HPDE6-E6E7 (cell line): Measurements from ENCODE around the gene TECTB.
"Not testable (repeated sequence)": the region's sequence is repeated elsewhere in the genome, so short reads cannot be mapped to it uniquely, and the experiment has no call there.

ENCODE experiments used
- DNase-seq: peaks from one replicate; pipeline ENCODE4 v3.0.0; 2011; ENCODE audit warnings: missing footprints; ENCODE audit errors: extremely low spot score

TECTB gene

GRCh38 chr10:112283100-112283499 is at the start of gene TECTB:
Gene TECTB (plus strand): TSS chr10:112283400. CDS start chr10:112283735, 335 bp downstream.
- DNase-seq, result no peak

DNA sequence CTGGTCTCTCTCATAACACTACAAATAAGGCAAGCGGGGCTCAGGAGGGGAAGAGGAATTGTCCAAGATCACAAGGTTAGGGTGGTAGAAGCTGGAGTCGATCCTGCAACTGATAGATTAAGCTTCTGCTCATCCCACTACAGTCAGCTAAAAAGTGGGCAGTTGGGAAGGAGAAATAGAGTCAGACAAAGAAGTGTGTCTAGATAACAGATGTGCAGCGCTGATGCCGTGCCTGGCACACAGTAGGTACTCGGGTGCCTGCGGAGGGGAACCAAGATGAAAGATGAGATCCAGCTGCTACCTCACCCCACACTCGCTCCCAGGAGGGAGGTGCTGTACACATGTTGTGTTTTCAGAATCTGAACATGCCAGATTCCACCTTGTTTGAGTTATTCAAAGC is 48.1 kb upstream of the TECTB start:
- no peak for DNase-seq

- DNase-seq, result no peak
Measured at GRCh38 chr10:112235920-112236319, 47.3 kb upstream of the TECTB start.

DNA sequence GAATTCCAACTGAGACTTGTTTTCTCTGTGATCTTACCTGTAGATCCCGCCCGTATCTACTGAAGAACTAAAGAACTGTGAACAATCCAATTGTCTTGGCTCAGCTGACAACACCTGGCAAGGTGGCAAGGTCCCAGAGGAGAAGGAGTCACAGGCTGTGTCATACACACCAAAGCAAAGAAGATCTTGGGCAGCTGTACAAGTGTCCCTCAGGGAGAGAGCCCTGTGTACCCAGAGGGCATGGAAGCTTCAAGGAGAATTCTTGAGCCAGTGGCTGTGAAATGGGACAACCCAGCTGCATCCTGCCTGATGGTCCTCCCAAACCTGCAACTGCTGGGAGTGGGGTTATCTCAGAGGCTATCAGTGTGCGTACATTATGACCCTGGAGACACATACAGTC is 46.7 kb upstream of the TECTB start:
- DNase-seq, result no peak

DNA sequence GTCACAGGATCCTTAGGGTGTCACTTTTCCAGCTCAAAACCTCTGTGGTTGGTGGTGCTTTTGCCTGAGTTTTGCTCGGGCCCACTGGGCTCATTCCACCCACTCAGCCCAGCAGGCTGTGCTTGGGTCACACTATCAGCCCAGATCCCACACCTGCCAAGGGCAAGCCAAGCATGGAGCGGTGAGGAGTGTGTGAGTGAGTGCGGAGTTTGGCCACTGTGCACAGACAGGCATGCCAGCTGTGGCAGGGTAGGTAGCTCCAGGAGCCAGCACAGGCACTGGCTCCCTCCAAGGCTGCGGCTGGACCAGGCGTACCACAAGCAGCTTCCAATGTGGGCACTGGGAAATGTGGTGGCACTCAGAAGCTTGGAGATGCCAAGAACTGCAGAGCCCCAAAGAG is 43.9 kb upstream of the TECTB start:
- DNase-seq, result no peak

GRCh38 chr10:112240441-112240840 is 42.8 kb upstream of the TECTB start:
- DNase-seq, result no peak

GRCh38 chr10:112241651-112242341 is 41.4 kb upstream of the TECTB start:
- no peak for DNase-seq

GRCh38 chr10:112242769-112243168 is 40.4 kb upstream of the TECTB start:
- DNase-seq, result no peak

- no peak for DNase-seq
Measured at GRCh38 chr10:112243713-112244112, 39.5 kb upstream of the TECTB start.

GRCh38 chr10:112244197-112244596 is 39.0 kb upstream of the TECTB start:
- no peak for DNase-seq

DNA sequence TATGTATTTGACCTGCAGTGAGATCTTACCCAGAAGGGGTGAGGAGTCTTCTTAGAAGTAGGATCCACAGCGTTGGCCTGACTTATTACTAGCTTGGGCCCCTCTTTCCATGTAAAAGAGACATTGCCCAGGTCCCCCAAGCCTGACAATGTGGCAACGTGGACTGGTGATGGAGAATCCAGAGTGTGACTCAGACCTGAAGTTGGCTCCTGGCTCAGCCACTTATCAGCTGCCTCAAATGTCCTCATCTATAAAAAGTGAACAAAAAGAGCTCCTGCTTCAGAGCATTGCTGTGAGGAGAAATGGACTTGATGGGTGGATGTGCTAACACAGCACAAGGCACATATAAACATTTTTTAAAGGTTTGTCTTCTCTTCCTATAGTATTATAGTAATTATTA is 35.4 kb upstream of the TECTB start:
- DNase-seq, result no peak

- DNase-seq, result no peak
Measured at GRCh38 chr10:112248584-112249295, 34.5 kb upstream of the TECTB start.

DNA sequence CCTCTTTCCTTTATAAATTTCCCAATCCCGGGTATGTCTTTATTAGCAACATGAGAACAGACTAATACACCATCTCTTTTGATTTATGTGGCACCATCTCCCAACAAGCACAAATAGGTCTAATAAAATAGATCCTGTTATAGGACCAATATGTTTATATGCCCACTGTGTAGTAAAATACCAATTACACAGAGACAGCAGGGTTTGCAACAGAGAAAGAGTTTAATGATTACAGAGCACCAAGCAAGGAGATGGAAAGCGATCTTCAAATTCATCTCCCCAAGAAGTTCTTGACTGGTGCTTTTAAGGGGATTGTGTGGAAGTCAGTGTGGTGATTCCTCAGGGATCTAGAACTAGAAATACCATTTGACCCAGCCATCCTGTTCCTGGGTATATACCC is 33.5 kb upstream of the TECTB start:
- DNase-seq, result no peak

- no peak for DNase-seq
Measured at GRCh38 chr10:112250555-112250954, 32.6 kb upstream of the TECTB start.

DNA sequence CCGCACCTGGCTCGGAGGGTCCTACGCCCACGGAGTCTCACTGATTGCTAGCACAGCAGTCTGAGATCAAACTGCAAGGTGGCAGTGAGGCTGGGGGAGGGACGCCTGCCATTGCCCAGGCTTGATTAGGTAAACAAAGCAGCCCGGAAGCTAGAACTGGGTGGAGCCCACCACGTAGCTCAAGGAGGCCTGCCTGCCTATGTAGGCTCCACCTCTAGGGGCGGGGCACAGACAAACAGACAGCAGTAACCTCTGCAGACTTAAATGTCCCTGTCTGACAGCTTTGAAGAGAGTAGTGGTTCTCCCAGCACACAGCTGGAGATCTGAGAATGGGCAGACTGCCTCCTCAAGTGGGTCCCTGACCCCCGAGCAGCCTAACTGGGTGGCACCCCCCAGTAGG is 32.0 kb upstream of the TECTB start:
- not testable (repeated sequence) for DNase-seq

GRCh38 chr10:112258407-112258806 is 24.8 kb upstream of the TECTB start:
- DNase-seq, result no peak

DNA sequence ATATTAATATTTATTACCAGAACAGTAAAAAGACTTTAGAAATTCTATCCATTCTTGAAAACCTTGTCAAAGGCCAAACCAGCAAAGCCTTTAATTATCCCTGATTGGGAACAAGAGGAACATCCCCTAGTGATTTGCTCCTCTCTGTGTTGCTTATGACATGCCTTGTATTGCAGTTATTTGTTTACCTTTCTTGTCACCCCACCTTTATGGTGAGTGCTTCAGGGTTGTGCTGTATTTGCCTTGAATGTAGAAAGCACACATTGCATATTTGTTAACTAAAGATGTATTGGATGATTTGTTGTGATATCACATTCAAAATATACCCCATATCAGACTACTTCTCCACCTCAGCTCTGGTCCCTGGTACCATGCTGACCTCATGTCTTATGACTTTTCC is 23.5 kb upstream of the TECTB start:
- no peak for DNase-seq

- DNase-seq, result no peak
Measured at GRCh38 chr10:112260831-112261230, 22.4 kb upstream of the TECTB start.

GRCh38 chr10:112261281-112261822 is 21.8 kb upstream of the TECTB start:
- no peak for DNase-seq

GRCh38 chr10:112262546-112262945 is 20.7 kb upstream of the TECTB start:
- no peak for DNase-seq

DNA sequence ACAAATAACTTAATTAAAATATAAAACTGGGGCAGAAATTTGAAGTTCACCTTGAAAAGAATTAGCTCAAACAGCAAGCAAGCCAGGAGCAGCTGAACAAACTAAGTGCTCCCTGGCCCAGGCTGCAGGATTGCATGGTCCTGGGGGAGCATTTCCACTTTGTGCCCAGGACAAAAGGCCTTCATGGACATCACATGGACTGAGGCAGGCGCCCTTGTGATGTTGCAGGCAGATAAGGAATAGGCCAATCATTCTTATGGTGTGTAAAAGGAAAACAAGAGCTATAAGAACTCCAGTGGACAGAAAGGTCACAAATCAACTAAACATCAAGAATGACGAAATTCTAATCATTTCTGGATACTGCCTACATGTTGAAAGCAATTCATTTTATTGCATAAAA is 17.5 kb upstream of the TECTB start:
- DNase-seq, result no peak

GRCh38 chr10:112269266-112269665 is 13.9 kb upstream of the TECTB start:
- no peak for DNase-seq

GRCh38 chr10:112271982-112272381 is 11.2 kb upstream of the TECTB start:
- DNase-seq, result no peak
